Activated T-helper 17 cell treated with anti-CD3 and anti-CD28 coated beads, Interleukin-2, amount 50 U/mL, for 72 hours (primary cell): ENCODE results near the gene AP2B1. TPM values are rescaled to one million over a fixed set of nuclear protein-coding genes. Genes with fewer than 3 reads are reported as not detected.

Experiments used
- ATAC-seq: fragments of 150-1000 bp; cut with Tn5 transposase; replicated peaks from 2 replicates; pipeline ENCODE4 v1.10.0; 2021; ENCODE audit warnings: mild to moderate bottlenecking, moderate library complexity
- H3K27ac Mint-ChIP-seq: one replicate; pipeline ENCODE4 v1.8.0; 2022; ENCODE audit warnings: mixed read lengths
- H3K27me3 Mint-ChIP-seq: one replicate; pipeline ENCODE4 v1.8.0; 2022; ENCODE audit warnings: mixed read lengths
- H3K36me3 Mint-ChIP-seq: one replicate; pipeline ENCODE4 v1.8.0; 2022; ENCODE audit warnings: low read depth, mild to moderate bottlenecking, mixed read lengths
- H3K4me1 Mint-ChIP-seq: one replicate; pipeline ENCODE4 v1.8.0; 2022; ENCODE audit warnings: mixed read lengths
- H3K4me3 Mint-ChIP-seq: one replicate; pipeline ENCODE4 v1.8.0; 2022; ENCODE audit warnings: mild to moderate bottlenecking, mixed read lengths
- H3K9me3 Mint-ChIP-seq: one replicate; pipeline ENCODE4 v1.8.0; 2022; ENCODE audit warnings: mixed read lengths
- total RNA-seq, 2 donors: library from RNA; stranded (reverse); gene quantifications; one replicate each; pipeline ENCODE4 v1.2.3, GENCODE V29; 2022

The AP2B1 gene
- total RNA-seq, 2 donors from 2014 or later, result 189 to 213 TPM

DNA sequence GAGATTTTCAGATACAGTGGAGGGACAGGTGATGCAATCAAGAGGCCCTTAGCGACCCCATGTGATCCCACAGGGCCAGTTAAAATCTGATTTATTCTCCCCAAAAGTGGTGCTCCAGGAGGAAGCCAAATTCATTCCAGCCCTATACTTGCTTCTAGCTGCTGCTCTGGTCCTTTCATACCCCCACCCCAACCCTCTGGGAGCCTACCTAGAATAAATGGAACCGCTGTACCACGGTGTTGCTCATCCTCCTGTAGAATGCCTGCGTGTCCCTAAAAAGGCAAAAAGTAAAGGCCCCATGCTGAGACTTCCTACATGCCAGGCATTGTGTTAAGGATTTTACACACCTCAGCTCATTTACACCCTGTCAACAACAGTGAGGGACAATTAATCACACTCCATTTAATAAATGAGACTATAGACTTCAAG, 142.3 kb downstream of the AP2B1 start:
- Mint-ChIP-seq H3K4me3 (no peak overlapping the region), H3K27me3 (no peaks in the 10 kb centered on the region), H3K27ac (no peak overlapping the region), H3K36me3 (peaks cover 12% of the 10 kb centered on the region), H3K9me3 (no peaks in the 10 kb centered on the region), H3K4me1 (peaks cover 11% of the 10 kb centered on the region)
- ATAC-seq, result no peak

DNA sequence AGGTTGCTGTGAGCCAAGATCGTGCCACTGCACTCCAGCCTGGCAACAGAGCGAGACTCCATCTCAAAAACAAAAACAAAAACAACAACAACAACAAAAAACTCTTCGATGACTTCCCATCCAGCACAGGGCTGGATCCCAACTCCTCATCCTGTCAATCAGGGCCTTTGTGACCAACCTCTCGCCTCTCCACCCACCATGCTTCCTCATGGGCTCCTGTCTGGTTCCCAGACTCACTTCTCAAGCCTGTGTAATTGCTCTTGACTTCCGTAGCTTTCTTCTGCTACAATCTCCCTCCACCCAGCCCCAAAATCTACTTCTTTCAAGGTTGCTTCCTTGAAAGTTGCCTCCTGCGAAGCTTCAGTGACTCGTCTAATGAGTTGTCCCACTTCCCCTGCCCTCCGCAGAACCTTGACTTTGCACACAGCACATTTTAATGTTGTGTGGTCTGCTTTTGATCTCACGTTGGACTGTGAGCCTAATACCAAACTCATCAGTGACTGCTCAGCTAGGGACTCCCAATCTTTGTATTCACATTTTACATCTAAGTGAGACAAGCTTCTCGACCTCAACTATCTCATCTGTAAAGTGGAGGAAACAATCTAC, 143.4 kb downstream of the AP2B1 start:
- ATAC-seq, result no peak
- peaks cover 11% of the 10 kb centered on the region for H3K4me1 Mint-ChIP-seq
- no peaks in the 10 kb centered on the region for H3K9me3 Mint-ChIP-seq
- H3K36me3 Mint-ChIP-seq, result peaks cover 12% of the 10 kb centered on the region
- H3K27ac Mint-ChIP-seq, result no peak overlapping the region
- peak overlapping the region; percentile 72 for H3K4me3 Mint-ChIP-seq
- no peaks in the 10 kb centered on the region for H3K27me3 Mint-ChIP-seq

DNA sequence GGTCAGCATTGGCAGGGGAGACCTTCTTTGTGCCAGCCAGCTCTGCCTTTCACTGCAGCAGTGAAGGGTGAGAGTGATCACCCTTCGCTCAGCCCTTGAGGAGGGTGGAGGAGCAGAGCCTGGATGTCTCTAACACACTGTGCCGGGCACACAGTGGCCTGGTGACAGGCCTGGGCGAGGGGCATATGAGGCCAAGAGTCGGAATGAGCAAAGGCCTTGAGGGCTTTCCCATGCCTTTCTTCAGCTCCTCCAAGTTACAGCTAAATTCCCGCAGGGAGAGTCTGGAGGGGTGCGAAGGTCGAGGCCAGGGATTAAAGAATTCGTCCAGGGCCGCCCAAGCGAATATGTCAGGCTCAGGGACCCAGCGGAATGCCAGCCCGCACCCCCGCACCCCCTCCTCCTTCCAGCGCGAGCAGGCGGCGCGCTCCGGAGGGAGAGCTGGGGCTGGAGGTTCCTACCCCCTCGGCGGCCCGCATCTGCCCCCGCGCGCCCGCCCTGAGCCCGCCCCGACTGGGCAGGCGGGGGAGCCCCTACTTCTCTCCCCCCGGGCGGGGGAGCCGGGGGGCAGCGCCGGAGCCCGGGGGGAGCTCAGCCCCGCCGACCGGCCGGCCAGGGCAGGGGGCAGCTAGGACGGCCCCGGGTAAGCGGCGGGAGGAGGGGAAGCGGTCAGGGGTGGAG, 144.3 kb downstream of the AP2B1 start, which contains the start of gene RASL10B:
TSS of gene RASL10B (plus strand) at position 401 of the 678 bp plus-strand sequence. CDS start 3,546 bp downstream, outside the sequence.
- Mint-ChIP-seq H3K36me3 (peaks cover 12% of the 10 kb centered on the region), H3K27me3 (no peaks in the 10 kb centered on the region), H3K4me1 (peaks cover 11% of the 10 kb centered on the region), H3K9me3 (no peaks in the 10 kb centered on the region), H3K4me3 (peak within 1 kb of the TSS; percentile 72), H3K27ac (peak within 1 kb of the TSS; percentile 25)
- peak; percentile 52 for ATAC-seq

- no peak for ATAC-seq
- Mint-ChIP-seq H3K4me1 (peaks cover 11% of the 10 kb centered on the region), H3K27me3 (no peaks in the 10 kb centered on the region), H3K9me3 (no peaks in the 10 kb centered on the region), H3K4me3 (peak overlapping the region; percentile 51), H3K27ac (no peak overlapping the region), H3K36me3 (peaks cover 12% of the 10 kb centered on the region)
These were observed 145.0 kb downstream of the AP2B1 start for GRCh38 chr17:35731917-35732805.

- no peak for ATAC-seq
- Mint-ChIP-seq H3K27me3 (no peaks in the 10 kb centered on the region), H3K4me3 (peak overlapping the region; percentile 51), H3K27ac (no peak overlapping the region), H3K36me3 (peaks cover 7% of the 10 kb centered on the region), H3K9me3 (no peaks in the 10 kb centered on the region), H3K4me1 (peaks cover 11% of the 10 kb centered on the region)
These were observed 145.6 kb downstream of the AP2B1 start for GRCh38 chr17:35732806-35733136.

DNA sequence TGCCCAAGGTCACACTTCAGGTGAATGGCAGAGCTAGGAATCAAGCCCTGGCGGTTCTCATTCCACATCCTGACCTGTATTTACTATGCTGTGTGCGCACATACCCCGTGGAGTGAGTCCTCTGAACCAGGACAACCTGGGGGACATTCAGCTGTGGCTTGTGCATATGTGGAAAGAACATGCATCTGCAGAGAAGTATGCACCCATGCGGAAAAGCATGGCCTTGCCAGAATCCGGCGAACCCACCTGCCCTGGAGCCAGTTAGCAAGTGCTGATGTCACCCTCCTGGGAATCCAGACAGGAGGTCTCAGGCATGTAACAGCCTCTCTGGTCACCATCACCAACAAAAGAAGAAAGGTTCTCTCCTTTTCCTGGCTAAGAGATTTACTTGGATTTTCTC, 146.2 kb downstream of the AP2B1 start:
- Mint-ChIP-seq H3K4me1 (peaks cover 11% of the 10 kb centered on the region), H3K27ac (no peak overlapping the region), H3K9me3 (no peaks in the 10 kb centered on the region), H3K4me3 (no peak overlapping the region), H3K27me3 (no peaks in the 10 kb centered on the region), H3K36me3 (peaks cover under 1% of the 10 kb centered on the region)
- ATAC-seq, result no peak

- no peaks in the 10 kb centered on the region for H3K27me3 Mint-ChIP-seq
These were observed 147.3 kb downstream of the AP2B1 start for GRCh38 chr17:35734396-35734795.

DNA sequence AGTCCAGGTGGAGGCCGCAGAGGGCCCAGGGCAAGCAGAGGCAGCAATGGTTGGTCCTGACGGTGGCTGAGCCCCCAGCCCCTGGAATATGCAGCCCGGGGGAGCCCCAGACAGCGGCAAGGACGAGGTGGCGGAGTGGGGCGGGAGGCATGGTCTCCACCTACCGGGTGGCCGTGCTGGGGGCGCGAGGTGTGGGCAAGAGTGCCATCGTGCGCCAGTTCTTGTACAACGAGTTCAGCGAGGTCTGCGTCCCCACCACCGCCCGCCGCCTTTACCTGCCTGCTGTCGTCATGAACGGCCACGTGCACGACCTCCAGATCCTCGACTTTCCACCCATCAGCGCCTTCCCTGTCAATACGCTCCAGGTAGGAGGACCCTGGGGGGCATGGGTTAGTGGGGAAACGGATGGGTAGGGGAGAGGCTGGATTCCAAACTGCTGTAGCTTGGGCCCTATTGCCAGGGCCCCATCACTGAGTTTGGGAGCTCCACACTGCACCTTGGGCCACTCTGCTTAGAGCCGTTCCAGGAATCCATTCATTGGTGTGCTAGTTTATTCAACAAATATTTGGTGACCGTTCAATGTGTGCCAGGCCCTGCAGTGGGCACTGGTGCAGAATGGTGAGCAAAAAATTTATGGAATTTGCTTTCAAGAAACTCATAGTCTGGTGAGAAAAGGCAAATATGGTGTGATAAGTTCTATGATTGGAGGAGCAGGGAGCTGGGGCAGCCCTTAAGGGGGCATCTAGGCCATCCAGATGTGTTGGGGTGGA, 148.1 kb downstream of the AP2B1 start:
- Mint-ChIP-seq H3K4me3 (no peak overlapping the region), H3K9me3 (no peaks in the 10 kb centered on the region), H3K27me3 (no peaks in the 10 kb centered on the region), H3K27ac (no peak overlapping the region), H3K36me3 (no peaks in the 10 kb centered on the region), H3K4me1 (peaks cover 11% of the 10 kb centered on the region)
- ATAC-seq, result no peak

More at GRCh38 chr17:35734396-35734795, 147.3 kb downstream of the AP2B1 start:
- Mint-ChIP-seq H3K27ac (no peak overlapping the region), H3K4me1 (peaks cover 11% of the 10 kb centered on the region), H3K36me3 (no peaks in the 10 kb centered on the region), H3K4me3 (no peak overlapping the region), H3K9me3 (no peaks in the 10 kb centered on the region)
- no peak for ATAC-seq

GRCh38 chr17:35736236-35736635, 149.1 kb downstream of the AP2B1 start:
- no peak overlapping the region for H3K4me3 Mint-ChIP-seq
- no peaks in the 10 kb centered on the region for H3K27me3 Mint-ChIP-seq
- H3K9me3 Mint-ChIP-seq, result no peaks in the 10 kb centered on the region
- H3K27ac Mint-ChIP-seq, result no peak overlapping the region
- no peaks in the 10 kb centered on the region for H3K36me3 Mint-ChIP-seq
- ATAC-seq, result no peak
- peaks cover under 1% of the 10 kb centered on the region for H3K4me1 Mint-ChIP-seq

- H3K9me3 Mint-ChIP-seq, result no peaks in the 10 kb centered on the region
- H3K27me3 Mint-ChIP-seq, result peaks cover 9% of the 10 kb centered on the region
- H3K4me1 Mint-ChIP-seq, result peaks cover 3% of the 10 kb centered on the region
- H3K36me3 Mint-ChIP-seq, result no peaks in the 10 kb centered on the region
- H3K4me3 Mint-ChIP-seq, result no peak overlapping the region
- no peak for ATAC-seq
- H3K27ac Mint-ChIP-seq, result no peak overlapping the region
These were observed 151.5 kb downstream of the AP2B1 start for GRCh38 chr17:35738519-35739133.

DNA sequence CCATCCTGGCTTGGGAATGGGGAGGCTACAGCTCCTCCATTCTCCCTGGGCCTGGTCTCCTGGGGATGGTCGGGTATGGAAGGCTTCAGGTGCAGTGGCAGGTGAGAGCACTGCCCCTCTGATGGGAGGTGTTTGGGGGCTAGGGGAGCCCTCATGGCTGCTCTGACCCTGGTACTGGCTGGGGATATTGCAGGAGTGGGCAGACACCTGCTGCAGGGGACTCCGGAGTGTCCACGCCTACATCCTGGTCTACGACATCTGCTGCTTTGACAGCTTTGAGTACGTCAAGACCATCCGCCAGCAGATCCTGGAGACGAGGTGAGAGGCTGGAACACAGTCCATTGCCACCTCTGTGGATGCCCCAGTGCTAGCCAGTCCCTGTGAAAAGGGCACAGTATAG, 153.1 kb downstream of the AP2B1 start:
- H3K36me3 Mint-ChIP-seq, result no peaks in the 10 kb centered on the region
- no peaks in the 10 kb centered on the region for H3K9me3 Mint-ChIP-seq
- no peak overlapping the region for H3K27ac Mint-ChIP-seq
- no peak for ATAC-seq
- no peak overlapping the region for H3K4me3 Mint-ChIP-seq
- H3K4me1 Mint-ChIP-seq, result peaks cover 3% of the 10 kb centered on the region
- H3K27me3 Mint-ChIP-seq, result peaks cover 9% of the 10 kb centered on the region

DNA sequence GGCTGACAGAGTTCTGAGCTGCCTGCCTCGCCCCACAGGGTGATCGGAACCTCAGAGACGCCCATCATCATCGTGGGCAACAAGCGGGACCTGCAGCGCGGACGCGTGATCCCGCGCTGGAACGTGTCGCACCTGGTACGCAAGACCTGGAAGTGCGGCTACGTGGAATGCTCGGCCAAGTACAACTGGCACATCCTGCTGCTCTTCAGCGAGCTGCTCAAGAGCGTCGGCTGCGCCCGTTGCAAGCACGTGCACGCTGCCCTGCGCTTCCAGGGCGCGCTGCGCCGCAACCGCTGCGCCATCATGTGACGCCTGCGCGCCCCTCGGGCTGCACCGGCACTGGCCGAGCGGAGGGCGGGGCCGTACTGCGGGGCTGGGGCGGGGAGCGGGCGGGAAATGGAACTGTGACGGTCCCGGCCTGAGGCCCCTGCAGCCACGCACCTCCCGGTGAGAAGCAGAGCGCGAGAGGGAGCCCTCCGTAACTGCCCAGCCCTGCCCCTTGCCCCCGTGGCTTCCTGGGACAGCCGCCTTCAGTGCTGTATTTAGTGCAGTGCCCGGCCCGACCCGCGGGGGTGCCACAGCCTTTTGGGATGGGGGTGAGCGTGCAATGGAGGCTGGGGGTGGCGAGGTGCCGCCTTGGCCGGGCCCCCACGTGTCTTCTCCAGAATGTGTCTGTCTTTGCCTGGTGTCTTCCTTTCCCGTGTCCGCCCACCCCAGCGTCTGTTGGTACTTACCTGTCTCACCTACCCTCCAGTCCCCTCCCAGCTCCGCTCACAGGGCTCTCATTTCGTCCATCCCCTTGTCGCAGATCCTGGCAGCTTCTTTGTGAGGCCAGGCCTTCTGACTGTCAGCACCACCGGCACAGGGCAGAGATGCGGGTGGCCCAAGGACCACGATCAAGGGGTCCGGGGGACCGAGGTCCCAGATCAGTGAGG, 154.1 kb downstream of the AP2B1 start:
- peaks cover 9% of the 10 kb centered on the region for H3K27me3 Mint-ChIP-seq
- H3K4me3 Mint-ChIP-seq, result peak overlapping the region; percentile 36
- peaks cover 3% of the 10 kb centered on the region for H3K4me1 Mint-ChIP-seq
- H3K27ac Mint-ChIP-seq, result no peak overlapping the region
- H3K9me3 Mint-ChIP-seq, result no peaks in the 10 kb centered on the region
- peak; percentile 42 for ATAC-seq
- no peaks in the 10 kb centered on the region for H3K36me3 Mint-ChIP-seq

- no peaks in the 10 kb centered on the region for H3K9me3 Mint-ChIP-seq
- H3K36me3 Mint-ChIP-seq, result no peaks in the 10 kb centered on the region
- H3K27me3 Mint-ChIP-seq, result peaks cover 9% of the 10 kb centered on the region
- H3K4me1 Mint-ChIP-seq, result peaks cover 3% of the 10 kb centered on the region
- H3K27ac Mint-ChIP-seq, result no peak overlapping the region
- no peak overlapping the region for H3K4me3 Mint-ChIP-seq
- ATAC-seq, result no peak
These were observed 155.4 kb downstream of the AP2B1 start for GRCh38 chr17:35742496-35742895.
